Measurements from ENCODE around the gene TMEM178B.

DNA sequence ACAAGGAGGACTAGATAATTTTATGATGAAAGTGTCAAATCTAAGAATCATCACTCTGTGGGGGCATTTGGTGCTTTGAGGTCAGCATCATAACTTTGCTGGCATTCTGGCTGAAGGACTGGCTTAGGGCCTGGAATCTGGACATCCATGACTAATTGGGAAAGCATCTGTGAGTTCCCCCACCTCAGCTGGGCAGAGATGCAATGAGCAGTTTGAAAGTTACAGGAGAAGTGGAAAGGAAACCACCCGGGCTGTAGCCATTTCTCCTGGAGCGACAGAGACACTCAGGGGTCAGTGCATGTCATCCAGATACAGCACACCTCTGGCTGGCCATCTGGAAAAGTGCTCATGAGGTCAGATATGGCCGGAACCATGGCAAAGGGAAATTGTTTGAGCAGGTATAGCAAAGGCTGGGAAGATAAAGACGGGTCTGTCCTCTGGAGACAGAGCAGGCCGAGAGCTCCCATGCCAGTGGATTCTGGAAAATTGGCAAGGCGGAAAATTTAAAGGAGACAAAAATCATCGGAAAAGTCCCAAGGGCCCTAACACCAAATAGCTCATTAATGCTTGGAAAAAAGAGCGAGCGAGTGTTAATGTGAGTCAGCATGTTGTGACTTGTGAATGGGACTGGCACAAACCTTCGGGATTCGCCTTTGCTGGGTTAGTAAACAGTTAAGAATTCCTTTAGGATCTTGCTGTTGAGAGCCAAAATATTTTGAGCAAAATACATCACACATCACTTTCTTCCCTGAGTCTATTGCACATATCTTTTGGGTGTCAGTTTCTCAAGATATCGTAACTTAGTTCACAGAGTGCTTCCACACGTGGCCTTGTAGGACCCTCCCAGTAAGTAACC, 288.9 kb downstream of the TMEM178B start:
- TF ChIP-seq KDM4B (IDR thresholded peaks at IDR 0.05; ENCODE audit: borderline replicate concordance in 2 of 2, low read depth in 1 of 2) = no peak
- no peak for TF ChIP-seq MAX (CRISPR knock-in tag; IDR thresholded peaks at IDR 0.05)
- TF ChIP-seq MAZ (CRISPR knock-in tag; conservative IDR thresholded peaks at IDR 0.05 in 1 of 2, IDR thresholded peaks at IDR 0.05 in 1 of 2) = no peak
- TF ChIP-seq, protein P1, sequence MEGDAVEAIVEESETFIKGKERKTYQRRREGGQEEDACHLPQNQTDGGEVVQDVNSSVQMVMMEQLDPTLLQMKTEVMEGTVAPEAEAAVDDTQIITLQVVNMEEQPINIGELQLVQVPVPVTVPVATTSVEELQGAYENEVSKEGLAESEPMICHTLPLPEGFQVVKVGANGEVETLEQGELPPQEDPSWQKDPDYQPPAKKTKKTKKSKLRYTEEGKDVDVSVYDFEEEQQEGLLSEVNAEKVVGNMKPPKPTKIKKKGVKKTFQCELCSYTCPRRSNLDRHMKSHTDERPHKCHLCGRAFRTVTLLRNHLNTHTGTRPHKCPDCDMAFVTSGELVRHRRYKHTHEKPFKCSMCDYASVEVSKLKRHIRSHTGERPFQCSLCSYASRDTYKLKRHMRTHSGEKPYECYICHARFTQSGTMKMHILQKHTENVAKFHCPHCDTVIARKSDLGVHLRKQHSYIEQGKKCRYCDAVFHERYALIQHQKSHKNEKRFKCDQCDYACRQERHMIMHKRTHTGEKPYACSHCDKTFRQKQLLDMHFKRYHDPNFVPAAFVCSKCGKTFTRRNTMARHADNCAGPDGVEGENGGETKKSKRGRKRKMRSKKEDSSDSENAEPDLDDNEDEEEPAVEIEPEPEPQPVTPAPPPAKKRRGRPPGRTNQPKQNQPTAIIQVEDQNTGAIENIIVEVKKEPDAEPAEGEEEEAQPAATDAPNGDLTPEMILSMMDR (IDR thresholded peaks at IDR 0.05 in 2 of 3, conservative IDR thresholded peaks at IDR 0.05 in 1 of 3; ENCODE audit: insufficient read depth in 2 of 3, low read depth in 1 of 3, low read length in 3 of 3) = no peak
